Inflammatory macrophage treated with lipopolysaccharide for 4 hours (primary cell): ENCODE data around the gene FMN1.

Source experiments
- DNase-seq: peaks from one replicate; pipeline ENCODE4 v3.0.0-alpha.2; 2020

The FMN1 gene

DNA sequence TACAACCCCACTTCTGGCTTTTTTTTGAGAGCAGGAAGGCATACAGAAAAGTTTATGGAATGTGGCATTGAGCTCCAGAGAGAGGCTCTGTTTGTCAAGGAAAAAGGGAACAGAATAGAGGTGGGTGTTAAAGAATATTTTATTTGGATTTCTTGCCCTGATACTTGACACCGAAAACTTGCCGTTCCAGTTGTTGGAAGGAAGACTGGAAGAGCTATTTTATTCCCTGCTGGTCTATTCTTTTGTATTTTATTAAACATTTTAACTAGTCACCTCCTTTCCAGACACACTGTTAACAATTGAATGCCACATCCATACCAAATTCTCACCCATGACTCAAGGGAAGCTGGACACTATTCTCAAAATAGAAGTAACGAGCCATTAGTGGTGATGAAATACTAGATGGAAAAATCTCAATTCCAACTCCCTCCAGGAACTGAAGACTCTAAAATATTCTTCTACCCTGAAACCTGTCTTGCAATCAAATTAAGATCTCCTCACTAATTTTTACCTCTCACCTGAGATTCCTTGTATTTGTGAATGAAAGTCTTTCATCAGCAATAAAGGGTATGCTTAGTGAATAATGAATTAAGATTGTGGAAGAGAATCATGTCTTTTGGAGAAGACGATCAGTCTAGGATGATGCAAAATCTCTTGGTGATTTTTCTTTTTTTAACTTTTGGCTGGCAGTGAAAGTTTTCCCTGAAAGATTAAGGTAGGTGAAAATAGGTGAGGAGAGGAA, 448.2 kb downstream of the FMN1 start:
- DNase-seq = no peak

DNA sequence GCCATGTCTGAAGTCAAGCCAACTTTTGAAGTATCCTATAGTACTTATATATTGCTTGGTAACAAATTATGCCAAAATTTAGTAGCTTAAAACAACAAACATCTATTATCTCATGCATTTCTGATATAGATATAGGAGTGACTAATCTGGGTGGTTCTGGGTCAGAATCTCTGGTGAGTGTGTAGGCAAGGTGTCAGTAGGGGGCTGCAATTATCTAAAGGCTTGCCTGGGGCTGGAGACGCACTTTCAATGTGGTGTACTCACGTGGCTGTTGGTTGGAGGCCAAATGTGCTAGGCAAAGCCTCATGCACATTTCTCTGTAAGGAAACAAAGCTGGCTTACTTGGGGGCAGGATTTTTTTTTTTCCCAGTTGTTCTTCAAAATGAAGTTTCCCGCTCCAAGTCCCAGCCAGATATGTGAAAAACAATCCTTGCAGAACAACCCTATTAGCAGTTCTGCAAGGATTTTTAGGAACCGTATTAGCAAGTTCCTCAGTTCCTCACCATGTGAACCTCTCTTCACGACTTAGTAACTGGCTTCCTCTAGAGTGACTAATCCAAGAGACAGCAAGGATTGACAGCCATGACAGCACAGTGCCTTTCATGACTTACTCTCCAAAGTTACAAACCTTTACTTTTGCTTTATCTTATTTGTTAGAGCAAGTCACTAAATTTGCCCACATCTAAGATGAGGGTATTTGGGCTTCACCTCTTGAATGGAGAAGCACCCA, 450.9 kb downstream of the FMN1 start:
- DNase-seq = peak; percentile 39

DNA sequence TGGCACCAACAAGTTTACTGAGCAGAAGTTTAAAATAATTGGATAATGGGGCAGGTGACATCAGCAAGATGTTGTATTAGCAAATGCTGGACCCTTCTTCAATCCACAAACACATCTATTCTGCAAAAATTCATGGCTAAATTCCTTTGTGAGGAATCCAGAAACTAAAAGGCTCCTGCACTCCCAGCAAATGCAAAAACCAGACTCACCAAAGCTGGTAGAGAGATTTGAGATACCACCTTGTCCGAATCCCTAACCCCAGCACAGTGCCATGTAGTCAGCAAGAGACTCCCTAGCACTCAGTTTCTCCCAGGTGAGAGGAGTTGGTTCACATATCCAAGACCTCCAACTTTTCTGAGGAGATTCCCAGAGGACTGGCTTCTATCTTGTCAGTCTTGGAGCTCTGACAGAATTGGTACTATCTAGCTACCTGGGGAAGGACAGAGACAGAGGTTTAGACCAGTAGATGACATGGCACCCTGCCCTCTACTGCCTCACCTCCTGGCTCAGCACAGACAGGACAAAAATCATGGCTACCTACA, 454.9 kb downstream of the FMN1 start:
- no peak for DNase-seq

DNA sequence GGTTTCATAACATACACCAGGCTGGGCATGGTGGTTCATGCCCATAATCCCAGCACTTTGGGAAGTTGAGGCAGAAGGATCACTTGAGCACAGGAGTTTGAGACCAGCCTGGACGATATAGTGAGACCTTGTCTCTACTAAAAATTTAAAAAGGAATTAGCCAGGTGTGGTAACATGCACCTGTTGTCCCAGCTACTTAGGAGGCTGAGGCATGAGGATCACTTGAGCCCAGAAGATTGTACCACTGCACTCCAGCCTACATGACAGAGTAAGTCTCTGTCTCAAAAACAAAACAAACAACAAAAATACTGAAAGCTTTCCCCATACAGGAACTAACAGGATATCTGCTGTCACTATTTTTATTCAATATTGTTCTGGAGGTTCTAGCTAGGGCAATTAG, 455.8 kb downstream of the FMN1 start:
- no peak for DNase-seq

DNA sequence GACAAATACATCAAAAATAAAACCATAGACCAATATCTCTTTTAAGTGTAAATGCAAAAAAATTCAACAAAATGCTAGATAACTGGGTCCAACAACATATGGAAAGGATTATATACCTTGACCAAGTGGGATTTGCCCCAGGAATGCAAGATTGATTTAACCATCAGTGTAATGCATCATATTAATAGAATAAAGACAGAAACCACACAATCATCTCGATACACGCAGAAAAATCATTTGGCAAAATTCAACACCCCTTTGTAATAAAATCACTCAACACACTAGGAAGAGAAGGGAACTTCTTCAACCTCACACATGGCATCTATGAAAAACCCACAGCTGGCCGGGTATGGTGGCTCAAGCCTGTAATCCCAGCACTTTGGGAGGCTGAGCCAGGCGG, 457.2 kb downstream of the FMN1 start:
- DNase-seq = no peak

DNA sequence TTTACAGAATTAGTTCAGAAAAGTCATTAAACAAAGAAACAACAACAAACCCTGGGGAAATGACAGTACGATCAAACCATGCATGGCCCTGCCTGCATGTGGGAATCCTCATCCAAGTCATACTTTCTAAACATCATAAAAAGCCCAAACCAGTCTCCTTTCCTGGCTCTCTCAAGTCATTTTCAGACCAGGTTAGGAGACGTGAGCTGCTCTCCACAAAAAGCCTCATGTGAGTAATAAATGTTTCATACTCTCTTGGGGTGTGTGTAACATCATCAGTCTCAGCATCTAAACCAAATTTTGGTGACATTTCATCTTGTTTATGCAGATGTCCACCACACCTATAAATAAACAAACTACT, 457.8 kb downstream of the FMN1 start:
- no peak for DNase-seq

DNA sequence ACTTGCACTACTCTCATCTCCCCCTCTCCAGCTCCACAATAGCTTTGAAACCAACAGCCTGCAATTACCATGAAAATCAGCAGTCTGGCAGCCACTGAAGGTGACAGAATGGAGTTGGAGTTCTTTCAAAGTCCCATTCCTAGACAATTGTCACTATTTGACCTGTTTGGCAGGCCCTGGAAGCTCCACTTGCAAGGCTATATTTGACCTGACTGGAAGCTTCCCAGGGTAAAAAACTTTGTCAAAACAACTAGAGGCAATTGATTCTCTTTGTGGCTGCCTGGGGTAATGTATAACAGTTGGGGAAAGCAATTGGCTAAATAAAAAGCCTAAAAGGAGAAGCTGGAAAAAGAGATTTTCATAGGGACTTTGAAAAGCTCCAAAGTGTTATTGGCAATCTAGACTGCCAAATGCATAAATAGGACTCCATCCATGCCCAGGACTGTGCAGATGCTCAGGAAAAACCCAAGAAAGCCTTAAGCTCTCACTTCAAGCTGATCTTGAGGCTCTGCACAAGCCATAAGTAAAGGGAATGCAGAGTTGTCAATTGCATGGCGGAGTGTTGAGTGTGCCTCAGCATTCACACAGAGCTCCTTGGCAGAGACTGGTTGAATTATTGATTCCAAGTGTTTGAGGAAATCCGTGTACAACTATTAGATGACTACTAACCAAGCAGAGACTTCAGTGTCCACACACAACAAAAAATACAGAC, 458.4 kb downstream of the FMN1 start:
- DNase-seq = no peak

DNA sequence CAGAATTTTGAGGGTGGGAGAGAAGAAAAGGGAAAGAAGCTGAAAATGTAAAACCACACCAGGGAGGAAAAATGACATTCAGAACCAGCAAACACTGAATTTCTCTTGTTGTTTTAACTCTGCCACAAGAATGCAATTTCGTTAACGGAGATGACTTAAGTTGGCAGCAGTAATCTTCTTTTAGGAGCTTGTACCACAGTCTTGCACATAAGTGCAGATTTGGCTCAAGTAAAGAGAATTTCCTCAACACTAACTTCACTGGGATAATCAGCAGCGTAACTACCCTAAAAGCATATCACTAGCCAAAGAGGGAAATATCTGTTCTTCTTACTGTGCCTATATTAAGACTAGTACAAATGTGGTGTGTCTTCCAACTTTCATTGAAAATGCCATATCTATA, 461.2 kb downstream of the FMN1 start:
- DNase-seq = no peak

DNA sequence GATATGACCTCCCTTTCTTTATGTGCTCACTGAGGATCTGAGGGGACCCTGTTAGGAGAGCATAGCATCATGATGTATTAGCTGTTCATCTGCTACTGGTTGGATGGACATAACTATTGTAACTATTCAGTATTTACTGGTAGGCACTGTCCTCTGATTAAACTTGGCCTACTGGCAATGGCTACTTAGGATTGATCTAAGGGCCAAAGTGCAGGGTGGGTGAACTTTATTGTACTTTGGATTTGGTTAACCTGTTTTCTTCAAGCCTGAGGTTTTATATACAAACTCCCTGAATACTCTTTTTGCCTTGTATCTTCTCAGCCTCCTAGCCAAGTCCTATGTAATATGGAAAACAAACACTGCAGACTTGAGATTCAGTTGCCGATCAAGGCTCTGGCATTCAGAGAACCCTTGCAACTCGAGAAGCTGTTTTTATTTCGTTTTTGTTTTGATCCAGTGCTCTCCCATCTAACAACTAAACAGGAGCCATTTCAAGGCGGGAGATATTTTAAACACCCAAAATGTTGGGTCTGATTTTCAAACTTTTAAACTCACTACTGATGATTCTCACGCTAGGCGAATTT, 461.8 kb downstream of the FMN1 start:
- no peak for DNase-seq

DNA sequence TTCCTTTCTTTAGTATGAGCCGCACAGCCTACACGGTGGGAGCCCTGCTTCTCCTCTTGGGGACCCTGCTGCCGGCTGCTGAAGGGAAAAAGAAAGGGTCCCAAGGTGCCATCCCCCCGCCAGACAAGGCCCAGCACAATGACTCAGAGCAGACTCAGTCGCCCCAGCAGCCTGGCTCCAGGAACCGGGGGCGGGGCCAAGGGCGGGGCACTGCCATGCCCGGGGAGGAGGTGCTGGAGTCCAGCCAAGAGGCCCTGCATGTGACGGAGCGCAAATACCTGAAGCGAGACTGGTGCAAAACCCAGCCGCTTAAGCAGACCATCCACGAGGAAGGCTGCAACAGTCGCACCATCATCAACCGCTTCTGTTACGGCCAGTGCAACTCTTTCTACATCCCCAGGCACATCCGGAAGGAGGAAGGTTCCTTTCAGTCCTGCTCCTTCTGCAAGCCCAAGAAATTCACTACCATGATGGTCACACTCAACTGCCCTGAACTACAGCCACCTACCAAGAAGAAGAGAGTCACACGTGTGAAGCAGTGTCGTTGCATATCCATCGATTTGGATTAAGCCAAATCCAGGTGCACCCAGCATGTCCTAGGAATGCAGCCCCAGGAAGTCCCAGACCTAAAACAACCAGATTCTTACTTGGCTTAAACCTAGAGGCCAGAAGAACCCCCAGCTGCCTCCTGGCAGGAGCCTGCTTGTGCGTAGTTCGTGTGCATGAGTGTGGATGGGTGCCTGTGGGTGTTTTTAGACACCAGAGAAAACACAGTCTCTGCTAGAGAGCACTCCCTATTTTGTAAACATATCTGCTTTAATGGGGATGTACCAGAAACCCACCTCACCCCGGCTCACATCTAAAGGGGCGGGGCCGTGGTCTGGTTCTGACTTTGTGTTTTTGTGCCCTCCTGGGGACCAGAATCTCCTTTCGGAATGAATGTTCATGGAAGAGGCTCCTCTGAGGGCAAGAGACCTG, 463.5 kb downstream of the FMN1 start:
- no peak for DNase-seq

DNA sequence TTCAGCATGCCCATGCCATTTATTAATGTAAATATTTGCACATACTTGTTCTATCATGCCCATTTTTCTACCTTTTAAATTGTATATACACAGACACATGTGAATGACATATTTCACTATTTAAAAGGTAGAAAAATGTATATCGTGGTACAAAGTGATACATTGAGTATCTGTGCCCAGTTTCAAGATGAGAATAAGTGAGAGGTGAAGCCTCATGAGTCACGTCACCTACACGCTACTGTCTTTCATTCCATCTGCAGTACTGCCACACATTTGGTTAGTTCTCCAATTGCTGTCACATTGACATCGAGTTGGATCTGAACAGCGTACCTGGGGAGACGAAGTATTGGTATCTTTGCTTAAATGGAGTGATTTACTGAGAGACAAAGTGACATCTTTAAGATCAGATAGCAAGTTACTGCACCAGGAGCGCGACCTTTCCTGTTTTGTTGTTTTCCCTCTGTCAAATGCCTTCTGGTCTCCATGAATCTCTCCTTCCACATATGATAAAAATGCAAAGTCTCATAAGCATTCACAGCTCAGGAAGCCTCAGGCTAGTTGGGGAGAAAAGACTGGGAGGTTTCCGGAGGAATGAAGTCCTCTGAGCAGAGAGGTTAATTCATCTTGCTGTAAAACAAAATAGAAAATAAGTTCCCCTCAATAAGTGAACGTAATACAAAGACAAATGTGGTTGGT, 464.7 kb downstream of the FMN1 start:
- DNase-seq = no peak

DNA sequence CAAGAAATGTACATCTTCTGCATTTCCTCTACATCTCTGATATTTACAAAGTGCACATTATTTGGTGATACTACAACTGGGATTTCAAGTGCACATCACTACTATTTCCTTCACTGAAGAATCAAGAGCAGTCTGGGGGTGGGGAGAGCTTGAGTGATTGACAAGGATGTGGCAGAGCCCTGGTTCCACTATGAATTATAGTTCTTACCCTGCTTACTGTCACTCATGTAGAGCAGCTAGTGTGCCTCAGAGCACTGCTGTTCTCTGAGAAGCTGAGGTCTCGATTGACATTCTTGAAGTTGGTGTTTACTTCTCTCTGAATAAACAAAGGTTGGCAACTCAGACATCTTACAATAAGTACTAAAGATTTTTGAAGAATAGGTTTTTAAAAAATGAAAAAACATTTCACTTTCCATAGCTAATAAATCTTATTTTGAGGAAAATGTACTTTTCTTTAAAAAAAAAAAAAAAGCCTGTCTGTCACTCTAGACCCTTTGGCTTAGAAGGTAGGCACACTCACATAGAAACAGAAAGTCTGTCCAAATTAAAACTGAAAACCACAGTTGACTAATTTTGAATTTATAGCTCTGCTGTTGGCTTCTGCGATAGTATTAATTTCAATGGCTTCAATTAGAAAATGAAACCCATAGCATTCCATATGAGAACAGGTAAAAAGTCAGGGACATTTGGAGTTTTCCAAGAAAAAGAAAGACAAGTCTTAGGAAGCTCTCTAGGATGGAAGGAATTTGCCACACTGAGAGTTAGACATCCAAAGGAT, 471.2 kb downstream of the FMN1 start:
- no peak for DNase-seq

DNA sequence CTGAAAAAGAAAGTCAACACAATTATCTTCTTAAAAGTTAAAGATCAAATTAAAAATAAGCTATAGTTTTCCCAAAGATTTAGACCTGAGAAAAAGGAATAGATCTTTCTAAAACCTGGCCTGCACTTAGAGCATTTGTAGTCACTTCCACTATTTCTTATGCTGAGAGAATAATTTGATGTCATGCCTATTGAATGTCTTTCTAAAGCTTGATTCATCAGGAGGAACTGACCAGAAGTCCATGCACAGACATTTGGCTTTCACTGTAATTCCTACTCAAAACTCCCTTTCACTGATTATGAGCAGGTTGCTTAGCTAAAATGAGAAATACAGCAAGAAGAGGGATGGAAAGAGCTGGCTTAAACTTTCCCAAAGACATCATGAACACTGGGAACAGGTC, 472.4 kb downstream of the FMN1 start:
- no peak for DNase-seq

DNA sequence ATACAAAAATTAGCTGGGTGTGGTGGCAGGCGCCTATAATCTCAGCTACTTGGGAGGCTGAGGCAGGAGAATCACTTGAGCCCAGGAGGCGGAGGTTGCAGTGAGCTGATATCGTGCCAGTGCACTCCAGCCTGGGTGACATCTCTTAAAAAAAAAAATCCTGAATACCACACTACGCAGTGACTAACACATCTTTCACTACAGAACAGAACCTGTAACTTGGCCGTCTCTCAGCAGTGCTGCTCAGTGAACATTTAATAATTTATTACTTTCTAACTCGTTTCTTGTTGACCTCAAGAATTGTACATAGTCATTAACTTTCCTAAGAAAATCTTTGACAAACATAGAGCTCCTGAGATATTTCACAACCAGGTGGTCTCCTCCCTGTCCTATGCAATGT, 472.9 kb downstream of the FMN1 start:
- no peak for DNase-seq

DNA sequence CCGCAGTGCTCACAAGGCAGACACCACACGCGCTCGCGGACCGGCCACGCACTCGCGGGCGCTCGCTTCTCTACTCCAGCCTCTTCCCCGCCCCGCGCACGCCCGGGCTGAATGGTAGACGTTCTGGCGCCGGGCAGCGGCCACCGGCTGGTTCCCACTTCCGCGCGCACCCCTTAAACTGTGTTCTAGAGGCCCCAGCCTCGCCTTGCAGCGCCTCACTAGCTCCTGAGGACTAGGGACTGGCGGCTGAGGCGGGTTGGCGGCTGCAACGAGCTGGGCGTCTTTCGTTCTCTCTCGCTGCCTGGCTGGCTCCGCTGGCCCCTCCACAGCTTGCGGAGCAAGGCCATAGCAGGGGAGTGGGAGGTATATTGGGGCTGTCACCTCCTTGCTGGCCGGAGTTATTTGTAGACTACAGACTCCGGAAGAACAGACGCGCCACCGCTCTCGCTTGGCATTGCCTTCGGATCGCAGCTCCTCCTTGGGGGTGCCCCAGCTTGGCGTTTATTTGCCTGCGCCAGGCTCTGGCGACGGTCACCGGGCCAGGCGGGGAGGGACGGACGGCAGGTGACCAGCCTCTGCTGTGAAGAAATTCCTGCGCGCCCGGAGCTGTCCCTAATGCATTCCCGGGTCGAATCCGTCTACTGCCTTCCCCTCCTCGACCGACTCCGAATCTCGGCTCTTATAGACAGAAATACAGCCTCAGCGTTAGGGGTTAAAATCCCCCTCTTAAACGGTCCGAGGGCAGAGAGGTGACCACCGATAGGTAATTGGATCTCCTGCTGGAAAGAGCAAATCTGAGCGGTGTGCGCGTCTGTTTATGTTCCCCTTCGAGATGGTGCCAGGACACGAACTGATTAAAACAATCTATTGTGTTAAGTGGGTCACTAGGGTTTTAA, 475.4 kb downstream of the FMN1 start:
- DNase-seq = no peak

DNA sequence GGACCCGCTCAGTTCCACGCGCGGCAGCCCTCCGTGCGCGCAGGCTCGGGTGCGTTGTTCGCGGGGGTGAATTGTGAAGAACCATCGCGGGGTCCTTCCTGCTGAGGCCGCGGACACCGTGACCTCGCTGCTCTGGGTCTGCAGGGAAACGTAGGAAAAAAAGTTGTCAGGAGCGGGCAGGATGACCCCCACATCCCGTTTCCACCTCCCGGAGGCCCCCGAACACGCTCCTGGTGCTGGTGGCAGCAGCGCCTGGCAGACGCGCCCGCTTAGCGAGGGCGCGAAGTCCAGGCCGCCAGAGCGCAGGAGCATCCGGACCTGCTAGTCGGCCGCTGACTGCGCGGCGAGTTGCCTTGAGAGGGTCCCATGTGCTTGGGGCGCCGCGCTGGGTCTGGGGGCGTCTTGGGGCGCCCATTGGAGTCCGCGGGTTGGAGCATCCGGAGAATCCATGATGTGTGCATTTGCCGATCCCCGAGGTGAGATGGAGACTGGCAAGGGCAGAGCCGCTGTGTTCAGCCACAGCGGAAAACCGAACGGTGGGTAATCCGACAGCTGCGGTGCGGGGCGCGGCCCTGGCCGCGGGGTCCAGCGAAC, 476.2 kb downstream of the FMN1 start:
- no peak for DNase-seq

DNA sequence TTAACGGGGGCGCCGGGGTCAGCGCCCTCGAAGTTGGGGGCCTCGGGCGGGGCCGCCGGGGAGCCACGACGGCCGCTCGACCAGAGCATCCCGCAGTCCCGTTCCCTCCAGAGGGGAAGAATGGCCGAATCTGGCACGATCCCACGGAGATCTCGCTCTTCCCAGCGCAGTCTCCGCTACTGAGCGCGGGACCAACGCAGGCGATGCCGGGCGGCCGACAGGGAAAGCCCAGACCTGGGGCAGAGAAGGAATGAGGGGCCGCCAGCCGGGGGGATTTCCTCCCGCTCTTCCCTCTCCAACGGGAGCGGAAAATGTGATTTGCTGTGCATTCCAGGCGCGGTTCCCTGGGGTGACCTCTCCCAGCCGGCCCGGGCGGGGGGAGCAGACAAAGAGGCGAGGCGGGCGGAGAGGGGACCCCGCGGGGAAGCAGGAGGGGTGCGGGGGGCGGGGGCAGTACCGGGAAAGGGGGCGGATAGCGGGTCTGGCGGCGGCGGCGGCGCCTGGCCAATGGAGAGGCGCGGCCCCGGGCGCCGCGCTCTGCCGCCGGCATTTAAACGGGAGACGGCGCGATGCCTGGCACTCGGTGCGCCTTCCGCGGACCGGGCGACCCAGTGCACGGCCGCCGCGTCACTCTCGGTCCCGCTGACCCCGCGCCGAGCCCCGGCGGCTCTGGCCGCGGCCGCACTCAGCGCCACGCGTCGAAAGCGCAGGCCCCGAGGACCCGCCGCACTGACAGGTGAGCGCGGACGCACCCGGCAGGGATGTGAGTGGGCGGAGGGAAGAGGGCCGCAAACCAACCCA, 476.9 kb downstream of the FMN1 start, which contains the start of gene GREM1:
Gene GREM1 (plus strand): TSS at position 579 of the 801 bp plus-strand sequence. CDS start 12,687 bp downstream, outside the sequence.
- DNase-seq = no peak

DNA sequence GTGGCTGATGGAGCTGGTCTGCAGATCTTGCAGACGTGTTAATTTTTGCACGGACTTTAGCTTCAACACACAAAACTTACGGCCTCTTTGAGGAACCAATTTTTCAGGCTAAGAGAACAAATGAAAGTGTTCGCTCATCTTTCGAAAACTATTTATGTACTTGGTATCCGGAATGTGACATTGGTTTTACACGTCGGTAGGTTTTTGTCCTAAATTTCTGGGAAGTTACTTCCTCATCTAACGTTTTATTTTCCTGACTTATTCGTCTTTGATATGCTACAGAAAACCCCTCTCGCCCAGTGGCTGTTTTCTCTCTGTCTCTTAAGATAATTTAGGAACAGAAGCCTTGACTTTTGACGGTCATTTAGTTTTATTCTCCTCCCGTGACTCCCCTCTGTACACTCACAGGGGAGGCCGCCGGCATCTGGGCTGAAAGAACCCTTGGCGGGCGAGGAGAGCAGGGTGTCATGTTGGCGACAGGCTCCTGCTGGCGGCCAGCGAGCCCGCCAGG, 477.5 kb downstream of the FMN1 start:
- peak; percentile 33 for DNase-seq
